ENCODE results near the gene ITPR2. TPM values are rescaled to one million over a fixed set of nuclear protein-coding genes. Genes with fewer than 3 reads are reported as not detected.

ITPR2 gene
- polyA plus RNA-seq, 1 of the 3 experiments (the other 2 are of a cell fraction) = 2.3 TPM

DNA sequence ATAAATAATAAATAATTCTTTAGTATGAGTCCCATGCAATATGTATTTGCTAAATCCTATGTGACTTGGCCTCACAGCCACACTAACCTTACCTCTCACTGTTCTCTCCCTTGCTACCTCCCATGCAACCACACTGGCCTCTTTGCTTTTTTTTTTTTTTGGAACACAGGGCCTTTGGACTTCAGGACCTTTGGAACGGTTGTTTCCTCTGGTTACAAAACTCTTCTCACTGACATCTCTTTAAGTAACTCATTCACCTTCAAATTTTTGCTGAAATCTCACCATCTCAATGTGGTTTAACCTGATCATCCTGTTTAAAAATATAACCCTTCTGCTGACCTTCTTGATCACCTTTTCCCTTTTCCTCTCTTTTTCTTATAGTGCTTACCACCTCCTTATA lies 443.7 kb downstream of the ITPR2 start (continued):
- TF ChIP-seq, protein P1, sequence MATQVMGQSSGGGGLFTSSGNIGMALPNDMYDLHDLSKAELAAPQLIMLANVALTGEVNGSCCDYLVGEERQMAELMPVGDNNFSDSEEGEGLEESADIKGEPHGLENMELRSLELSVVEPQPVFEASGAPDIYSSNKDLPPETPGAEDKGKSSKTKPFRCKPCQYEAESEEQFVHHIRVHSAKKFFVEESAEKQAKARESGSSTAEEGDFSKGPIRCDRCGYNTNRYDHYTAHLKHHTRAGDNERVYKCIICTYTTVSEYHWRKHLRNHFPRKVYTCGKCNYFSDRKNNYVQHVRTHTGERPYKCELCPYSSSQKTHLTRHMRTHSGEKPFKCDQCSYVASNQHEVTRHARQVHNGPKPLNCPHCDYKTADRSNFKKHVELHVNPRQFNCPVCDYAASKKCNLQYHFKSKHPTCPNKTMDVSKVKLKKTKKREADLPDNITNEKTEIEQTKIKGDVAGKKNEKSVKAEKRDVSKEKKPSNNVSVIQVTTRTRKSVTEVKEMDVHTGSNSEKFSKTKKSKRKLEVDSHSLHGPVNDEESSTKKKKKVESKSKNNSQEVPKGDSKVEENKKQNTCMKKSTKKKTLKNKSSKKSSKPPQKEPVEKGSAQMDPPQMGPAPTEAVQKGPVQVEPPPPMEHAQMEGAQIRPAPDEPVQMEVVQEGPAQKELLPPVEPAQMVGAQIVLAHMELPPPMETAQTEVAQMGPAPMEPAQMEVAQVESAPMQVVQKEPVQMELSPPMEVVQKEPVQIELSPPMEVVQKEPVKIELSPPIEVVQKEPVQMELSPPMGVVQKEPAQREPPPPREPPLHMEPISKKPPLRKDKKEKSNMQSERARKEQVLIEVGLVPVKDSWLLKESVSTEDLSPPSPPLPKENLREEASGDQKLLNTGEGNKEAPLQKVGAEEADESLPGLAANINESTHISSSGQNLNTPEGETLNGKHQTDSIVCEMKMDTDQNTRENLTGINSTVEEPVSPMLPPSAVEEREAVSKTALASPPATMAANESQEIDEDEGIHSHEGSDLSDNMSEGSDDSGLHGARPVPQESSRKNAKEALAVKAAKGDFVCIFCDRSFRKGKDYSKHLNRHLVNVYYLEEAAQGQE (IDR thresholded peaks at IDR 0.05; ENCODE audit: low read depth, low read length) = no peak

DNA sequence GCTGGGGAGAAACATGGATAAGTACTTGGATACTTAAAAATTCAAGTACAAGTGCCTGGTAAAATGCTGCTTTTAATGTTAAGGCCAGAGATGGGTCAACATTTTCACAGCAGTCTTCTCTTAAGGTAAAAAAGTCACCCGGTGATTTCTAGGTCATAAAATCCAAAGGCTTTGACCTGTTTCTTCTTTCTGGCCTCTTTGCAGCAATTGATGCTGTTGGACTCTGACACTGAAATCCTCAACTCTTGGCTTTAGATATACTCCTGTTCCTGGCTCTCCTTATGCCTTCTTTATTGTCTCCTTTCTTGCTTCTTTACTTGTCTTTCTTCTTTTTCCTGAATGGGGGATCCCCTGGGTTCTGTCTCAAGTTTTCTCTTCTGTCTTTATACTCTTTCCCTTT lies 448.5 kb downstream of the ITPR2 start:
- H3K79me2 ChIP-seq (ENCODE audit: insufficient read depth) = no peaks in the 10 kb centered on the region
- TF ChIP-seq NFIC (IDR thresholded peaks at IDR 0.05; ENCODE audit: borderline replicate concordance) = no peak
- TF ChIP-seq, protein P1 (IDR thresholded peaks at IDR 0.05; ENCODE audit: low read depth, low read length) = no peak
- no peak for TF ChIP-seq YY1 (IDR thresholded peaks at IDR 0.05; ENCODE audit: low read depth)
- TF ChIP-seq GABPA (IDR thresholded peaks at IDR 0.05; ENCODE audit: low read depth) = no peak
- no peak for TF ChIP-seq SIN3A (IDR thresholded peaks at IDR 0.05; ENCODE audit: borderline replicate concordance, low read depth, low read length)
- no peak for TF ChIP-seq FOSL2 (IDR thresholded peaks at IDR 0.05; ENCODE audit: borderline replicate concordance, low read depth)
- no peak for TF ChIP-seq POLR2AphosphoS5 (IDR thresholded peaks at IDR 0.05; ENCODE audit: low read depth, low read length)
- no peak for TF ChIP-seq RAD21 (IDR thresholded peaks at IDR 0.05; ENCODE audit: low read length)
- TF ChIP-seq CTCF (IDR thresholded peaks at IDR 0.05) = no peak
- TF ChIP-seq FOXM1 (IDR thresholded peaks at IDR 0.05; ENCODE audit: low read depth) = no peak
- TF ChIP-seq EZH2phosphoT487 (IDR thresholded peaks at IDR 0.05; ENCODE audit: borderline replicate concordance, low read depth) = no peak
- TF ChIP-seq, protein P2, sequence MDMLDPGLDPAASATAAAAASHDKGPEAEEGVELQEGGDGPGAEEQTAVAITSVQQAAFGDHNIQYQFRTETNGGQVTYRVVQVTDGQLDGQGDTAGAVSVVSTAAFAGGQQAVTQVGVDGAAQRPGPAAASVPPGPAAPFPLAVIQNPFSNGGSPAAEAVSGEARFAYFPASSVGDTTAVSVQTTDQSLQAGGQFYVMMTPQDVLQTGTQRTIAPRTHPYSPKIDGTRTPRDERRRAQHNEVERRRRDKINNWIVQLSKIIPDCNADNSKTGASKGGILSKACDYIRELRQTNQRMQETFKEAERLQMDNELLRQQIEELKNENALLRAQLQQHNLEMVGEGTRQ (IDR thresholded peaks at IDR 0.05; ENCODE audit: borderline replicate concordance, low read depth, low read length) = no peak
- no peak for TF ChIP-seq RXRA (IDR thresholded peaks at IDR 0.05; ENCODE audit: borderline replicate concordance, low read depth)
- TF ChIP-seq GATA2 (CRISPR knock-in tag; IDR thresholded peaks at IDR 0.05) = no peak
- no peak for TF ChIP-seq PBX3 (IDR thresholded peaks at IDR 0.05)
- no peak for TF ChIP-seq SMC3 (IDR thresholded peaks at IDR 0.05; ENCODE audit: low read depth, low read length)
- TF ChIP-seq, protein P3, sequence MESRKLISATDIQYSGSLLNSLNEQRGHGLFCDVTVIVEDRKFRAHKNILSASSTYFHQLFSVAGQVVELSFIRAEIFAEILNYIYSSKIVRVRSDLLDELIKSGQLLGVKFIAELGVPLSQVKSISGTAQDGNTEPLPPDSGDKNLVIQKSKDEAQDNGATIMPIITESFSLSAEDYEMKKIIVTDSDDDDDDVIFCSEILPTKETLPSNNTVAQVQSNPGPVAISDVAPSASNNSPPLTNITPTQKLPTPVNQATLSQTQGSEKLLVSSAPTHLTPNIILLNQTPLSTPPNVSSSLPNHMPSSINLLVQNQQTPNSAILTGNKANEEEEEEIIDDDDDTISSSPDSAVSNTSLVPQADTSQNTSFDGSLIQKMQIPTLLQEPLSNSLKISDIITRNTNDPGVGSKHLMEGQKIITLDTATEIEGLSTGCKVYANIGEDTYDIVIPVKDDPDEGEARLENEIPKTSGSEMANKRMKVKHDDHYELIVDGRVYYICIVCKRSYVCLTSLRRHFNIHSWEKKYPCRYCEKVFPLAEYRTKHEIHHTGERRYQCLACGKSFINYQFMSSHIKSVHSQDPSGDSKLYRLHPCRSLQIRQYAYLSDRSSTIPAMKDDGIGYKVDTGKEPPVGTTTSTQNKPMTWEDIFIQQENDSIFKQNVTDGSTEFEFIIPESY (IDR thresholded peaks at IDR 0.05; ENCODE audit: borderline replicate concordance, low read depth) = no peak
- ChIA-PET CTCF (no interaction called here), POLR2A (no interaction called here)
- no peak overlapping the region for H3K4me2 ChIP-seq
- 85% methylated on average over 1 of the region's 1 CpG for WGBS (ENCODE audit: low lambda C conversion rate)
- no peaks in the 10 kb centered on the region for H3K27me3 ChIP-seq (ENCODE audit: insufficient read depth)
- H4K20me1 ChIP-seq (ENCODE audit: insufficient read depth) = no peaks in the 10 kb centered on the region
- H3K4me1 ChIP-seq (ENCODE audit: control insufficient read depth in 1 of 2, insufficient read depth in 2 of 2, low read depth in 1 of 2, low read length in 1 of 2) = no peaks in the 10 kb centered on the region
- no peak overlapping the region for H2AFZ ChIP-seq (ENCODE audit: low read depth)
- H3K27ac ChIP-seq (ENCODE audit: low read depth in 2 of 2, low read length in 1 of 2) = no peak overlapping the region
- no peak overlapping the region for H3K4me3 ChIP-seq (ENCODE audit: low read depth in 2 of 2, low read length in 1 of 2)
- H3K9ac ChIP-seq = no peak overlapping the region
- H3K36me3 ChIP-seq (replicated peaks in 1 of 2; ENCODE audit: control insufficient read depth in 1 of 2, insufficient read depth in 2 of 2, low read length in 1 of 2) = peaks cover 4 to 10% of the 10 kb centered on the region in 2 experiments
- DNase-seq = no peak
- H3K9me2 ChIP-seq = no peaks in the 10 kb centered on the region
- H3K9me3 ChIP-seq = no peaks in the 10 kb centered on the region
- no peaks in the 10 kb centered on the region for H3F3A ChIP-seq (replicated peaks; ENCODE audit: insufficient read depth)
